HG02678 (cell line): ENCODE data around the gene ZNF18.

Source experiments
- ATAC-seq: cut with Tn5 transposase; IDR thresholded peaks from one replicate; pipeline ENCODE4 v1.9.1; 2021; ENCODE audit warnings: mild to moderate bottlenecking, moderate library complexity; ENCODE audit not compliant: unreplicated experiment

ZNF18 gene

GRCh38 chr17:11997147-11997971 lies at the start of gene ZNF18:
Gene ZNF18, minus strand, starts transcription at chr17:11997475. Its CDS starts 4,646 bp downstream, at chr17:11992829.
- ATAC-seq: peak; percentile 97

GRCh38 chr17:12046786-12047185 lies 49.5 kb upstream of the ZNF18 start:
- no peak for ATAC-seq

- ATAC-seq: no peak
These were observed 46.4 kb upstream of the ZNF18 start for GRCh38 chr17:12043702-12044101.

- ATAC-seq: no peak
These were observed 44.0 kb upstream of the ZNF18 start for GRCh38 chr17:12041312-12041711.

GRCh38 chr17:12040478-12040877 lies 43.2 kb upstream of the ZNF18 start:
- no peak for ATAC-seq

- no peak for ATAC-seq
These were observed 40.7 kb upstream of the ZNF18 start for GRCh38 chr17:12037970-12038369.

- no peak for ATAC-seq
These were observed 38.4 kb upstream of the ZNF18 start for GRCh38 chr17:12035673-12036072.

GRCh38 chr17:12034538-12034937 lies 37.3 kb upstream of the ZNF18 start:
- ATAC-seq: no peak

- no peak for ATAC-seq
These were observed 31.3 kb upstream of the ZNF18 start for GRCh38 chr17:12028611-12029010.

GRCh38 chr17:12027658-12028057 lies 30.4 kb upstream of the ZNF18 start:
- no peak for ATAC-seq

GRCh38 chr17:12024327-12024726 lies 27.1 kb upstream of the ZNF18 start:
- no peak for ATAC-seq

GRCh38 chr17:12022310-12022709 lies 25.0 kb upstream of the ZNF18 start:
- no peak for ATAC-seq

GRCh38 chr17:12021623-12022140 lies 24.4 kb upstream of the ZNF18 start:
- no peak for ATAC-seq

- peak; percentile 91 for ATAC-seq
These were observed 23.7 kb upstream of the ZNF18 start, which contains the start of gene MAP2K4 for GRCh38 chr17:12020642-12021622. Gene MAP2K4, plus strand, starts transcription at chr17:12020877. Its CDS starts 10 bp downstream, at chr17:12020887.

GRCh38 chr17:12007466-12007865 lies 10.2 kb upstream of the ZNF18 start:
- no peak for ATAC-seq

- ATAC-seq: no peak
These were observed 2.4 kb upstream of the ZNF18 start for GRCh38 chr17:11999696-12000095.

GRCh38 chr17:11997972-11998233 lies 628 bp upstream of the ZNF18 start:
- ATAC-seq: no peak

- peak; percentile 29 for ATAC-seq
These were observed 541 bp downstream of the ZNF18 start for GRCh38 chr17:11996722-11997146.

GRCh38 chr17:11991461-11991860 lies 5.8 kb downstream of the ZNF18 start:
- no peak for ATAC-seq

- ATAC-seq: no peak
These were observed 6.8 kb downstream of the ZNF18 start for GRCh38 chr17:11990363-11990983.

- no peak for ATAC-seq
These were observed 10.3 kb downstream of the ZNF18 start for GRCh38 chr17:11986942-11987329.
